Fibroblast of skin of right biceps (primary cell): Measurements from ENCODE around the gene LRRC26.
"Not testable (repeated sequence)": the region's sequence is repeated elsewhere in the genome, so short reads cannot be mapped to it uniquely, and the experiment has no call there.

ENCODE experiments used
- DNase-seq: peaks from one replicate; pipeline ENCODE4 v3.0.0-alpha.2; 2013

LRRC26 gene

GRCh38 chr9:137130176-137130755, 39.6 kb downstream of the LRRC26 start:
- DNase-seq: no peak

DNA sequence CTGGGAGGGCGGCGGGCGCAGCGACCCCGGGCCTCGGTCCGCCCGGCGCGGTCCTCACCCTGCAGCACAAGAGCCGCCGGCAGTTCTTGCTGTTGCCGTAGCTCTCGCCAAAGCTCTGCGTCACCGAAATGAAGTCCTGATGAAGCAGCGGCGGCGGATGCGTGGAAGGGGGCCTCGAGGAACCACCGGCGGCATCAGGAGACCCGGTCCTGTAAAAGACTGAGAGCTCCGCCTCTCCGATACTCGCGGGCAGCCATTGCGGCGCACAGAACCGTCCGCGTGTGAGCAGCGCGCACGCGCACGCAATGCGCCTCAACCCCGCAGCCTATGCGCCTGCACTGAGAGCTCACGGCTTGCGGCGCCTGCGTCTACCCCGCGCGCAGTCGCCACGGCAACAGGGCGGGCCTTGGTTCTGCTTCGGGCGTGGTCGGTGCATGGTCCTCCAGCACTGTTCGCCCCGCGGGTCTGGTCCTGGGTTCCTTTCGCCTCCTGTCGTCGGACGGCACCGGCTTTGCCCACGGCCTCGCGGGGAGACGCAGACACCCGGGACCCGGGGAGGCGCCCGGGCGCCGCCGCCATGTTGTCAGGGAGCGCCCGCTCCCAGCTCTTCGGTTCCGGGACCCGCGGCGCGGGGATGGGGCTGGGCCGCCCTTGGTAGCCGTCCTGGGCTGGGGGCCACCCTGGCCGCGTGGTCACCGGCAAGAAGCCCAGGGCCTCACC, 40.2 kb downstream of the LRRC26 start:
- DNase-seq: peak; percentile 90

- no peak for DNase-seq
These were observed 40.9 kb downstream of the LRRC26 start for GRCh38 chr9:137128862-137129455.

DNA sequence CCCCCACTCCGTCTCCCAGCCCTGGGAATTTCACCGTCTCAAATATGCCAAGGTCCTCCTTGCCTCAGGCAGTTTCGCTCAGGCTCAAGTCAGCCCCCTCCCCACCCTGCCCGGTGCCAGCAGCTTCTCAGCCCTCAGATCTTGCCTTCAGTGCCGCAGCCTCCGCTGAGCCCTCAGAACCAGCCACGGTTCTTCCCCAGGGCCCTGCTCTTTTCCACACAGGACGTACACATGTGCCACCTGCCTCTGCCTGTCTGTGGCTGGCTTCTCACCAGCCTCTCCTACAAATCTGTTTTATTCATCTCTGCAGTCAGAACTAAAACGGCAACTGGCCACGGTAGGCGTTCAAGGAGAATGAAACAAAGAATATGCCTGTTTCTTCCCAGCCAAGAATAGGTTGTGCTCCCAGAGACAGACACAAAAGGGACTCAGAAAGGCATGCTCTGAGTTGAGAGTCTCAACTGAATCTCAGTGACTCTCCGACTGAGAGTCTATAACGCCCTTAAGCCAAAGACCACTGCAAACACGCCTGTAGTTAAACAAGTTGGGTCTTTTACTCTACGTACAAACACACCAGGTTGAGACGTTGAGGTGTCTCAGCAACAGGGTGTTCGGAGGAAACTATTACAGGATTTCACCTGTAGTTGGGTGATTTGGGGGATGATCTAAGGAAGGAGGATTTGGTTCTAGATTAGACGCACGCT, 41.5 kb downstream of the LRRC26 start:
- no peak for DNase-seq

DNA sequence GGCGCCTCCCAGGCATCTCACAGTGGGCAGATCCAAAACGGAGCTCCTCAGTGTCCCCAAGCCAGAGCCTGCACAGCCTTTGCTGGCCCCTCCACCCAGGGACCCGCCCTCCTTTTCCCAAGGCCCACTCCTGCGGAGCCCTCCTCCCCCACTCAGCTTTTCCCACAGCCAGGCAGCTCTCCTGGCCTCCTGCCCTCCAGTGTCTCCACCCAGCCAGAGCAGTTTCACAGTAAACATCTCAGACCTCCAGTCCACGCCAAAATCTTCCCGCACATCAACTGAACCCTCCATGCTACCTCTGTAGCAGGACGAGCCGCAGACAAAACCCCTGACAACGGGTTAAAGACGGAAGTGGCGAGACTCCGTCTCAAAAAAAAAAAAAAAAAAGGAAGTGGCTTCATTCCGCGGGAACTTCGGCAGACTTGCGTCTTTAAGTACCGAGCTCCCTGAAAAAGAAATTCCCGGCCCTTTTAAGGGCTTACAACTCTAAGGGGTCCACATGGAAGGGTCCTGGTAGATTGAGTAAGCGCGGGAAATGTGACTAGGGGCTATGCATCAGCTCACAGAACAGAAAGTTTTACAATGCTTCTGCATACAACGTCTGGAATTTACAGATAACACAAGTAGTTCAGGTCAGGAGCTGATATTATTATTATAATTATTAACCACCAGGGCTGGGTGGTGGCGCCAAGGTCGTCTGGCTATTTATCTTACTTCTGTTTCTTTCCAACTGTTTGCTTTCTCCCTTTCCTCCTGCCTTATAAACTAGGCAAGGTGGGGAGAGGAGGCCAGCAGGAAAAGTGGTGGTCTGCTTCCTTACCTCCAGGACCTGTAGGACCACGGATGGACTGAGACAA, 42.3 kb downstream of the LRRC26 start:
- no peak for DNase-seq

DNA sequence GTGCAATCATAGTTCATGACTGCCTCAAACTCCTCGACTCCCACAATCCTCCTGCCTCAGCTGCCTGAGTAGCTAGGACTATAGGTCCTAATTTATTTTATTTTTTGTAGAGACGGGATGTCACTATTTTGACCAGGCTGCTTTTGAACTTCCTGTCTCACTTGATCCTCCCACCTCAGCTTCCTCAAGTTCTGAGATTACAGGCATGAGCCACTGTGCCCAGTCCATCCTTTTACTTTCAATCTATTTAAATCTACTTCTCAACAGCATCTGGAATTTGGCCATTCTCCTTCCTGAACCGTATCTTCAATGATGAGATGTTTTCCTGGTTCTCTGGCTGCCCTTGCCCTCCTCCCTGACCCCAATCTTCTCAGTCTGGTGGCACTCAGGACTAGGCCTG, 43.1 kb downstream of the LRRC26 start:
- DNase-seq: no peak

DNA sequence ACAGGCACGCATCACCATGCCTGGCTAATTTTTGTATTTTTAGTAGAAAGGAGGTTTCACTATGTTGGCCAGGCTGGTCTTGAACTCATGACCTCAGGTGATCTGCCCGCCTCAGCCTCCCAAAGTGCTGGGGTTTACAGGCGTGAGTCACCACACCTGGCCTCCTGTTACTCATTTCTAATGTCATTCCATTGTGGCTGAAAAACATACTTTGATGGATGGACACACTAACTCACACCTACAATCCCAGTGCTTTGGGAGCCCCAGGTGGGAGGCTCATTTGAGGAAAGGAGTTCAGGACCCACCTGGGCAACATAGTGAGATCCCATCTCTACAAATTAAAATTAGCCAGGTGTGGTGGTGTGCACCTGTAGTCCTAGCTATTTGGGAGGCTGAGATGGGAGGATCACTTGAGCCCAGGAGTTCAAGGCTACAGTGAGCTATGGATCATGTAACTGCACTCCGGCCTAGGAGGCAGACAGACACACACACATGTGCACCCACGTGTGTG, 45.8 kb downstream of the LRRC26 start:
- not testable (repeated sequence) for DNase-seq

DNA sequence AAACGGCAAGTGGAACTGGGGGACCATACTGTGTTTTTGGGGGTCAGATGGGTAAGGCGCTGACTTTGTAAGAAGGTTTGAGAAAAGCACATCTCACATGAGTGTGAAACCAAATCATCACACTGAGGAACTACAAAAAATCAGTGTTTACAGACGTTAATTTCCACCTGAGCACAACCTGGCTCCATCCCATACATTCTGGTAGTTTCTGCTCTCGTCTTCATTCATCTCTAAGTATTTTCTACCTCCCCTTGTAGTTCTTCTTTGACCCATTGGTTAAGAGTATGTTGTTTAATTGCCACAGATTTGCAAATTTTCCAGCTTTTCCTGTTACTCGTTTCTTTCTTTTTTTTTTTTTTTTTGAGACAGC, 46.4 kb downstream of the LRRC26 start:
- no peak for DNase-seq

GRCh38 chr9:137122796-137123467, 46.9 kb downstream of the LRRC26 start:
- DNase-seq: not testable (repeated sequence)

DNA sequence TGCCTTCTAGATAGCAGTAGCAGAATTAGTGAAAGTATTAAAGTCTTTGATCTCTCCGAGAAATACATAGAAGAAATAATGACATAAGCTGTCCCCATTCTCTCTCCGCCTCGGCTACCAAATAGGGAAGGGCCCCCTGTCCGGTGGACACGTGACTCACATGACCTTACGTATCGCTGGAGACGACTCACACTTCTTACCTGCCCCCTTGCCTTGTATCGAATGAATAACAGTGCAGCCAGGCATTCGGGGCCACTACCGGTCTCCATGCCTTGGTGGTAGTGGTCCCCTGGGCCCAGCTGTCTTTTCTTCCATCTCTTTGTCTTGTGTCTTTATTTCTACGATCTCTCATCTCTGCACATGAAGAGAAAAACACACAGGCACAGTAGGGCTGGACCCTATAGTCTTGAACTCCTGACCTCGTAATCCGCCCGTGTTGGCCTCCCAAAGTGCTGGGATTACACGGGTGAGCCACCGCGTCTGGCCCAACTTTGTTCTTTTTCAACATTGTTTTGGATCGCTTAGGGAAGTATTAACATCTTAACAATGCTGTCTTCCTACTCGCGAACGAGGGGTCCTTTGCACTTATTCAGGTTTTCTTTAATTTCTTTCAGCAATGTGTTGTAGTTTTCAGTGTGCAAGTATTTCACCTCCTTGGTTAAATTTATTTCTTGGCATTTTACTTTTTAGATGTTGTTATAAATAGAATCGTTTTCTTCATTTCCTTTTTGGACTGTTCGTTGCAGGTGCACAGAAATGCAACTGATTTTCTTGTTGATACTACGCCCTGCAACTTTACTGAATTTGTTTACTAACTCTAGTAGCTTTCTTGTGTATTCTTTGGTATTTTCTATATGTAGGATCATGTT, 47.7 kb downstream of the LRRC26 start:
- DNase-seq: not testable (repeated sequence)
